ENCODE data around the gene CCR6.
"Not testable (repeated sequence)": the region's sequence is repeated elsewhere in the genome, so short reads cannot be mapped to it uniquely, and the experiment has no call there.

The CCR6 gene

DNA sequence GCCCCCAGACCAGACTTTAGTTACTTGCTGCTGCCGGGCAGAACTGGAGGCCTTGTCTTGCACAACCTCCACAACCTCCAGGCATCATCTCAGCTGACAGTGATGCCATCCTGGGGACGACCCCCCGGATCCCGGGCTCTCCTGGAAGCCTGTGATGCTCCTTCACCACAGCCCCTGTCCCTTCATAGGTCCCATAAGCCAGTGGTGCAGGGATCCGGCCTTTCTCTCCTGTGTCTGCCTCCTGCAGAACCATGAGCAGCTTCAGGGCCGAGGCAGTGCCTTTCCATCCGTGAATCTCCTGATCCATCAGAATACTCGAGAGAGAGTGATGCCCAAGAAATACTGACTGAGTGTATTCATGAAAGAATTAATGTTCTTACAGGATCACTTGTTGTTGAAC, 57.2 kb downstream of the CCR6 start:
- not testable (repeated sequence) for DNase-seq

DNA sequence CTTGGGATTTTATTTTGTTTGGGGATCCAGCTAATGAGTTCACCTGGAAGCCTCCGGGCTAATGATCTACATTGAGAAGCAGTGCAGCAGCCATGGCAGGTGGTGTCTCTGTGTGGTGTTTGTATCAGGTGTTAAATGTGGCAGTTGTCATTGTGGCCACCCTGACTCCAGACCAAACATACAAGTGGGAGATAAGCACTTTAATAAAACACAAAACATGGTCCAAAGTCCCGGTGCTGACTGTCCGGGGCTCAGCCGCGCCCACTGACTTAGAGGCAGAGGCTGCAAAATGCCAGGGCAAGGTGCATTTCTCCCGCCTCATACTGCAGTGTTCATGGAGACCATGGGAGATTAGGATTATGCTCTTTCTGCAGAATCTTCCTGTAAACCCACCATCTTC, 58.5 kb downstream of the CCR6 start:
- not testable (repeated sequence) for DNase-seq

DNA sequence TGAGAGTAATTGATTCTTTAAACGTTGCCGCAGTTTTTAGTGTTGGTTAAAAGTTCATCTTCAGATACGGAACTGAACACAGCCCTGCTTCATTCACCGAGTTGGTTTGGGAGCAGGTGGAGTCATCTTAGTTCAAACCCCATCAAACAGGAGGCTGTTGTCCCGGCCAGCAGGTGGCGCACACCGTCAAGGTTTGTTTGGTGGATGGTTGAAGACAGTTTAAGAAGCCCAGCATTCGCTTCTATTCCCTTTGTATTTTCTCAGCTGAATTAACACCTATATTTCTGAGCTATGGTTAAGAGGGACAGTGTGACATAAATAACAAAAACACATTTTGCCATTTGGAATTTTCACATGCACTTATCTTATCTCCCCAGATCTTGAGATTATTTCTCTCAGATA, 60.0 kb downstream of the CCR6 start:
- not testable (repeated sequence) for DNase-seq

DNA sequence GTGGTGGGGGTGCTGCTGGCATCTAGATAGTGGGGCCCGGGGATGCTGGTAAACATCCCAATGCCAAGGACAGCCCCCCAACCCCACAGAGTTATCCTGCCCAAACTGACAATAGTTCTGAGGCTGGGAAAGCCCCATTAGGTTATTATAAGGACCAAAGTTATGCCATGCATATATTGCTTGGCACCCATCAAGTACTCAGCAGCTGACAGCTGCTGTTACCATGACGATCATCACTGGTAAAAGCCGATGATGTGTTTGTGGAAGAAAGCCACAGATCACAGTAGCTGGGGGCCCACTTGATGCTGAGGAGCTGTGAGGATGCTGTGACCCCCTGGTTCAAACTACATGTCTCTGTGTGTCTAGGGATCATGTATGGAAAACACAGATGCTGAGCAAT, 62.2 kb downstream of the CCR6 start:
- not testable (repeated sequence) for DNase-seq

DNA sequence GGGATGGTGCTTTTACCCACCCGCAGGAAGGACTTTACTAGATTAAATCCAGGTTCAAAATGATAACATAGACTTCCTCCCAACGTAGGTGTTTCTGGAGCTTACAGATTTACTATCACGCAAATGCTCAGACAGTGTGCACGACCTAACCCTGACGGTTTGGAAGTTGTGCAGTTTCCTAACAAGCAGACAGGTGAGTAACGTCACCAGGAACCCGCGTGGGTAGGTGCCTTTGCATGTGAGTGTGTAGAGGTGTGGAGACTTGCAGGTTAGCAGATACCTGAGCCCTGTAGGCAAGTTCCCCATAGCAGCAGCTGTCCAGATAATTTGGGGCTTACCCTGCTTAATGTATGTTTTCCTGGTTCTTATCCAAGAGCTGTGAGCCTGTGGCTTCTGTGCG, 64.4 kb downstream of the CCR6 start:
- not testable (repeated sequence) for DNase-seq

Measured in activated effector memory CD4-positive, alpha-beta T cell treated with anti-CD3 and anti-CD28 coated beads, Interleukin-2, amount 50 U/mL, for 16 hours (primary cell).